ENCODE data around the gene PFKM. TPM values are rescaled to one million over a fixed set of nuclear protein-coding genes. Genes with fewer than 3 reads are reported as not detected.

Gene PFKM
- total and polyA plus RNA-seq, 4 donors = 4.5 to 23.9 (median 5.8) TPM

DNA sequence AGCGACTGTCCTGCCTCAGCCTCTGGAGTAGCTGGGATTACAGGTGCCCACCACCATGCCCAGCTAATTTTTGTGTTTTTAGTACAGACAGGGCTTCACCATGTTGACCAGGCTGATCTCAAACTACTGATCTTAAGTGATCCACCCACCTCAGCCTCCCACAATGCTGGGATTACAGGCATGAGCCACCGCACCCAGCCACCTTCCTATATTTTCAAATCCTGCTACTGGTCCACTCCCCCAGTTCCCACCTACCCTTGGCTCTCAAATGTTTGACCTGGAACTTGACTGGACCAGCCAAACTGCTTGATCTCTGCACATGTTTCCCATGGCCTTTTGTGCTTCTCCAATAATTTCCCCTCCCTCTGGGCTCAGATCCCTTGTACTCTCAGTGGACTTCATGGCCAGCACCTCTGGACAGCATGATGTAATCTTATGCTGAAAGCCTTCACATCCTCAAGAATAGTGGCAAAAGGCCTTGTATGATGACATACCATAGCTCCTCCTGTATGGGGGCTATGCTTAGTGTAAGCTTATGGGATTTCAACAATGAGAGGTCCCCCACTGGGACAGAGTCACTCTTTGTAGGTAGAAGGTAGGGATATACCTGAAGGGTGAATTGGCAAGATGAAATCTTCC is 61.8 kb downstream of the PFKM start:
- H3K9ac ChIP-seq (ENCODE audit: low read depth in 1 of 2, low read length in 2 of 2) = no peak overlapping the region
- no peak overlapping the region for H3K27ac ChIP-seq (ENCODE audit: low read depth in 1 of 2, low read length in 2 of 2)
- 88% methylated on average over 2 of the region's 2 CpGs for WGBS
- no peaks in the 10 kb centered on the region for H3K36me3 ChIP-seq (ENCODE audit: control insufficient read depth in 4 of 4, insufficient read depth in 3 of 4, low read depth in 1 of 4, low read length in 3 of 4)
- peaks cover 3 to 16% (median 5%) of the 10 kb centered on the region in 4 donors for H3K27me3 ChIP-seq (ENCODE audit: control insufficient read depth in 4 of 4, insufficient read depth in 4 of 4, low read length in 3 of 4)
- no peak for TF ChIP-seq SP1 (IDR thresholded peaks at IDR 0.05)
- TF ChIP-seq, protein P1, sequence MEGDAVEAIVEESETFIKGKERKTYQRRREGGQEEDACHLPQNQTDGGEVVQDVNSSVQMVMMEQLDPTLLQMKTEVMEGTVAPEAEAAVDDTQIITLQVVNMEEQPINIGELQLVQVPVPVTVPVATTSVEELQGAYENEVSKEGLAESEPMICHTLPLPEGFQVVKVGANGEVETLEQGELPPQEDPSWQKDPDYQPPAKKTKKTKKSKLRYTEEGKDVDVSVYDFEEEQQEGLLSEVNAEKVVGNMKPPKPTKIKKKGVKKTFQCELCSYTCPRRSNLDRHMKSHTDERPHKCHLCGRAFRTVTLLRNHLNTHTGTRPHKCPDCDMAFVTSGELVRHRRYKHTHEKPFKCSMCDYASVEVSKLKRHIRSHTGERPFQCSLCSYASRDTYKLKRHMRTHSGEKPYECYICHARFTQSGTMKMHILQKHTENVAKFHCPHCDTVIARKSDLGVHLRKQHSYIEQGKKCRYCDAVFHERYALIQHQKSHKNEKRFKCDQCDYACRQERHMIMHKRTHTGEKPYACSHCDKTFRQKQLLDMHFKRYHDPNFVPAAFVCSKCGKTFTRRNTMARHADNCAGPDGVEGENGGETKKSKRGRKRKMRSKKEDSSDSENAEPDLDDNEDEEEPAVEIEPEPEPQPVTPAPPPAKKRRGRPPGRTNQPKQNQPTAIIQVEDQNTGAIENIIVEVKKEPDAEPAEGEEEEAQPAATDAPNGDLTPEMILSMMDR (IDR thresholded peaks at IDR 0.05; ENCODE audit: low read depth, low read length, missing input control) = no peak
- no peak for TF ChIP-seq JUND (IDR thresholded peaks at IDR 0.05)
- TF ChIP-seq, protein P2, sequence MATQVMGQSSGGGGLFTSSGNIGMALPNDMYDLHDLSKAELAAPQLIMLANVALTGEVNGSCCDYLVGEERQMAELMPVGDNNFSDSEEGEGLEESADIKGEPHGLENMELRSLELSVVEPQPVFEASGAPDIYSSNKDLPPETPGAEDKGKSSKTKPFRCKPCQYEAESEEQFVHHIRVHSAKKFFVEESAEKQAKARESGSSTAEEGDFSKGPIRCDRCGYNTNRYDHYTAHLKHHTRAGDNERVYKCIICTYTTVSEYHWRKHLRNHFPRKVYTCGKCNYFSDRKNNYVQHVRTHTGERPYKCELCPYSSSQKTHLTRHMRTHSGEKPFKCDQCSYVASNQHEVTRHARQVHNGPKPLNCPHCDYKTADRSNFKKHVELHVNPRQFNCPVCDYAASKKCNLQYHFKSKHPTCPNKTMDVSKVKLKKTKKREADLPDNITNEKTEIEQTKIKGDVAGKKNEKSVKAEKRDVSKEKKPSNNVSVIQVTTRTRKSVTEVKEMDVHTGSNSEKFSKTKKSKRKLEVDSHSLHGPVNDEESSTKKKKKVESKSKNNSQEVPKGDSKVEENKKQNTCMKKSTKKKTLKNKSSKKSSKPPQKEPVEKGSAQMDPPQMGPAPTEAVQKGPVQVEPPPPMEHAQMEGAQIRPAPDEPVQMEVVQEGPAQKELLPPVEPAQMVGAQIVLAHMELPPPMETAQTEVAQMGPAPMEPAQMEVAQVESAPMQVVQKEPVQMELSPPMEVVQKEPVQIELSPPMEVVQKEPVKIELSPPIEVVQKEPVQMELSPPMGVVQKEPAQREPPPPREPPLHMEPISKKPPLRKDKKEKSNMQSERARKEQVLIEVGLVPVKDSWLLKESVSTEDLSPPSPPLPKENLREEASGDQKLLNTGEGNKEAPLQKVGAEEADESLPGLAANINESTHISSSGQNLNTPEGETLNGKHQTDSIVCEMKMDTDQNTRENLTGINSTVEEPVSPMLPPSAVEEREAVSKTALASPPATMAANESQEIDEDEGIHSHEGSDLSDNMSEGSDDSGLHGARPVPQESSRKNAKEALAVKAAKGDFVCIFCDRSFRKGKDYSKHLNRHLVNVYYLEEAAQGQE (IDR thresholded peaks at IDR 0.05) = no peak
- TF ChIP-seq ZBTB33 (IDR thresholded peaks at IDR 0.05) = no peak
- TF ChIP-seq EGR1 (IDR thresholded peaks at IDR 0.05; ENCODE audit: low read depth in 2 of 2) = no peak
- no peak for TF ChIP-seq FOXA1 (IDR thresholded peaks at IDR 0.05)
- TF ChIP-seq, protein P3, sequence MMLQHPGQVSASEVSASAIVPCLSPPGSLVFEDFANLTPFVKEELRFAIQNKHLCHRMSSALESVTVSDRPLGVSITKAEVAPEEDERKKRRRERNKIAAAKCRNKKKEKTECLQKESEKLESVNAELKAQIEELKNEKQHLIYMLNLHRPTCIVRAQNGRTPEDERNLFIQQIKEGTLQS (IDR thresholded peaks at IDR 0.05) = no peak
- no peak for DNase-seq (ENCODE audit: low spot score)
- H3K4me1 ChIP-seq (ENCODE audit: control insufficient read depth in 4 of 4, insufficient read depth in 4 of 4, low read length in 3 of 4) = peaks cover 3 to 17% (median 8%) of the 10 kb centered on the region in 4 donors
- no peak overlapping the region for H3K4me3 ChIP-seq (ENCODE audit: low read depth in 1 of 3, low read length in 3 of 3)
- no peaks in the 10 kb centered on the region for H3K9me3 ChIP-seq (ENCODE audit: control insufficient read depth in 4 of 4, low read length in 3 of 4)

DNA sequence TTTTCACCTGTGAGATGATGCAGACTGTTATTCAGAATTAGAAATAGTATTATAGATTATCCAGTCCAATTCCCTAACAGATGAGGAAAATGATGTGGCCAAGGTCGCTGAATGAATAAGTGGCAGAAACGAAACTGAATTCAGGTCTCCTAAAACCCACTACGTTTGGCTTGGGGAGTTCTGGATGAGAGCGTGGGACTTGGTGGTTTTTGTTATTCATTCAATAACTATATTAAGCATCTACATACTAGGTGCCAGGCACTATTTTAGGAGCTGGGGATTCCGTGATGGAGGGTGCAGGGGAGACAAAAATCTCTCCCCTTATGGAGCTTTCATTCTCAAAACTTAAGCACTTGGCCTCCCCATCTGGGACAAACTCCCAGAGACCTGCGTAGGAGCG is 63.5 kb downstream of the PFKM start:
- no peak for DNase-seq (ENCODE audit: low spot score)
- Histone ChIP-seq H3K36me3 (ENCODE audit: control insufficient read depth in 4 of 4, insufficient read depth in 3 of 4, low read depth in 1 of 4, low read length in 3 of 4) (no peaks in the 10 kb centered on the region), H3K27me3 (ENCODE audit: control insufficient read depth in 4 of 4, insufficient read depth in 4 of 4, low read length in 3 of 4) (peaks cover 3 to 18% (median 5%) of the 10 kb centered on the region in 4 donors), H3K4me1 (ENCODE audit: control insufficient read depth in 4 of 4, insufficient read depth in 4 of 4, low read length in 3 of 4) (peaks cover 3 to 17% (median 8%) of the 10 kb centered on the region in 4 donors), H3K27ac (ENCODE audit: low read depth in 1 of 2, low read length in 2 of 2) (no peak overlapping the region), H3K9ac (ENCODE audit: low read depth in 1 of 2, low read length in 2 of 2) (peak overlapping the region in 1 of 2 donors; percentile 36), H3K4me3 (ENCODE audit: low read depth in 1 of 3, low read length in 3 of 3) (peak overlapping the region in 1 of 3 donors; percentile 59), H3K9me3 (ENCODE audit: control insufficient read depth in 4 of 4, low read length in 3 of 4) (no peaks in the 10 kb centered on the region)
- no peak for TF ChIP-seq NR2F2 (IDR thresholded peaks at IDR 0.05)
- no peak for TF ChIP-seq FOXA2 (IDR thresholded peaks at IDR 0.05)
- no peak for TF ChIP-seq ZBTB33 (IDR thresholded peaks at IDR 0.05)
- TF ChIP-seq YY1 (IDR thresholded peaks at IDR 0.05) = no peak
- WGBS = 12% methylated on average over 7 of the region's 7 CpGs
